Spleen (tissue), 11 donors: ENCODE results near the gene FLOT1. TPM values are rescaled to one million over a fixed set of nuclear protein-coding genes. Genes with fewer than 3 reads are reported as not detected.

Experiments
- DNase-seq: peaks from one replicate; pipeline ENCODE4 v3.0.0-alpha.2; 2020
- H3K27ac ChIP-seq, 8 donors: fragments of 200-600 bp; sonication (generic) in 7 of 8; 1 replicate in 4 of 8; 2 replicates in 4 of 8; pipeline versions ENCODE4 v1.5.0 to v1.8.0; 2016 to 2021; ENCODE audit warnings: inconsistent platforms in 4 of 8, mild to moderate bottlenecking in 4 of 8, moderate library complexity in 1 of 8
- H3K27me3 ChIP-seq, 7 donors: fragments of 200-600 bp; sonication (generic) in 6 of 7; replicated peaks in 1 of 7; 1 replicate in 4 of 7; 2 replicates in 3 of 7; pipeline versions ENCODE4 v1.5.0 to v1.8.0; 2016 to 2021; ENCODE audit warnings: inconsistent platforms in 3 of 7, mild to moderate bottlenecking in 1 of 7
- H3K36me3 ChIP-seq, 6 donors: fragments of 200-600 bp; sonication (generic) in 5 of 6; 1 replicate in 4 of 6; 2 replicates in 2 of 6; pipeline versions ENCODE4 v1.5.0 to v1.8.0; 2016 to 2021; ENCODE audit warnings: inconsistent platforms in 2 of 6
- H3K4me1 ChIP-seq, 6 donors: fragments of 200-600 bp; sonication (generic) in 5 of 6; 1 replicate in 3 of 6; 2 replicates in 3 of 6; pipeline versions ENCODE4 v1.5.0 to v1.8.0; 2016 to 2021; ENCODE audit warnings: inconsistent platforms in 3 of 6
- H3K4me3 ChIP-seq, 8 donors: fragments of 200-600 bp; sonication (generic) in 7 of 8; 1 replicate in 4 of 8; 2 replicates in 4 of 8; pipeline versions ENCODE4 v1.5.0 to v1.8.0; 2016 to 2021; ENCODE audit warnings: inconsistent platforms in 4 of 8, mild to moderate bottlenecking in 4 of 8, moderate library complexity in 2 of 8
- H3K9me3 ChIP-seq, 8 donors: fragments of 200-600 bp; sonication (generic) in 7 of 8; 1 replicate in 4 of 8; 2 replicates in 4 of 8; pipeline versions ENCODE4 v1.5.0 to v1.8.0; 2016 to 2021; ENCODE audit warnings: inconsistent platforms in 4 of 8
- POLR2A ChIP-seq, 3 donors: fragments of 450-650 bp; IDR thresholded peaks; one replicate each; pipeline ENCODE4 v1.5.1; 2017; ENCODE audit warnings: antibody characterized with exemption in 3 of 3, mild to moderate bottlenecking in 1 of 3
- POLR2AphosphoS5 ChIP-seq, 3 donors: sonication (generic); formaldehyde crosslinking; IDR thresholded peaks; one replicate each; pipeline ENCODE4 v1.5.1; 2017; ENCODE audit warnings: antibody characterized with exemption in 3 of 3
- WGBS, 5 donors: extraction: QIAGEN DNeasy Blood & Tissue Kit in 3 of 5; methylation state at CpG; one replicate each; pipeline versions ENCODE4 v1.1.5 to v1.1.7; 2013 to 2018; 5-methylcytosine and 5-hydroxymethylcytosine counted together
- intact Hi-C: fragments of 100-400 bp; cut with DNase I; formaldehyde crosslinking; loops from one replicate; pipeline ENCODE4 v1.15.0; 2023; ENCODE audit warnings: low total_unique reads
- polyA plus RNA-seq, 3 donors: library from polyadenylated mRNA; stranded (reverse); fragments of 200-250 nt; gene quantifications; one replicate each; pipeline ENCODE4 v1.2.1, GENCODE V29; 2013
- total RNA-seq, 7 donors: library from RNA; depleted of rRNA in 3 of 7; stranded (reverse); fragments of >200 nt in 3 of 7; fragmentation: NEBNext Ultra II Directional in 4 of 7; extraction: Animal tissue kit (Norgen Biotek cat#: 25700) in 4 of 7; gene quantifications; one replicate each; pipeline versions ENCODE4 v1.1.0 to v1.2.1, GENCODE V29; 2016 to 2021
- TF ChIP-seq, protein P1 (sequence below), 11 experiments: fragments of 200-600 bp in 7 of 11; fragments of 450-650 bp in 4 of 11; sonication (generic) in 4 of 11; IDR thresholded peaks in 8 of 11; conservative IDR thresholded peaks in 3 of 11; 1 replicate in 7 of 11; 2 replicates in 4 of 11; pipeline versions ENCODE4 v1.4.0 to v1.8.0; 2016 to 2021; ENCODE audit warnings: antibody characterized with exemption in 11 of 11, inconsistent platforms in 4 of 11, mild to moderate bottlenecking in 1 of 11
- donor health status: healthy with polysubstance abuse.
- donor health status: DM: no; HTN: no; CAD: no; lungs with moderate emphysema.
- donor health status: DM: no; HTN: no; CAD: no.
- donor health status: Bipolar disorder and iron deficiency.
- donor health status: healthy.
- donor health status: DM: no; HTN: no; CAD: no.
- donor health status: DM: yes; HTN: yes; CAD: no.

The FLOT1 gene
- total and polyA plus RNA-seq, 10 donors = 116 to 205 (median 165) TPM

DNA sequence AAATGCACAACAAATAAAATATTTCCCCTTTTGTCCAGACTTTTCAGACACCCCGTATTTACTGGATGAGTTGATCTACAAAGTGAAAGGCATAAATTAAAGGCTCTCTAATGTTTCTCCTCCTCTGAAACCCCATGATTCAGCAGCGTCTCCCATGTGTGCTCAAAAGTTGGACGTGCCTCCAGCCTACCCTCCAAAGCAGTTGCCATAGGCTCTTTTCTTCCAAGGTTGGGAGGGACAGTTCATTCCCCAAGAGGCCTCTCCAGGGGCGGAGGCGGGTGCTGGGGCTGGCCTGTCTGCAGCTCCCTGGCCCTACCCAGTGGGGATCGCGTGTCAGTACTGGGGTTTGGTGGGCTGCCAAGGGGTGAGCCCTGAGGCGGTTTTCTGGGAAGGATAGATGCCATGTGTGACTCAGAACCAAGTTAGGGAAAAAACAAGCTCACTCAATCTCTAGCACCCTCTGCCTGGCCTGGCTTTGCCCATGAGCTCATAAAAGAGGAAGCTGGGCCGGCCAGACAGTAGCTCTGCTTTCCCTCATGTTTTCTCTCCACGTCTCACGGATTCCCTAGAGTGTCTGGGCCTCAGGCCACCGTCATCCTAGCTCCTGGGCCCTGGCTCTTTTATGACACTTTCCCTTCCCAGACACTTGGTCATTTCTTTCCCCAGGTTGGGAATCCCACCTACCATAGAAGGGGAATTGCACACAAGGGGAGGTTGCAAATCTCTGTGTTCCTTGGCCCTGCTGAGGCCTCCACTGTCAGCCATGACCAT lies 9.9 kb upstream of the FLOT1 start:
- DNase-seq = peak; percentile 82
- WGBS, 5 donors = 43 to 66% (median 54%) methylated on average over 12 of the region's 12 CpGs
- intact Hi-C loops = no loop called here
- H3K27ac ChIP-seq = peak overlapping the region; percentile 45 to 68 (median 56)
- no peaks in the 10 kb centered on the region for H3K36me3 ChIP-seq
- no peaks in the 10 kb centered on the region for H3K27me3 ChIP-seq
- H3K4me3 ChIP-seq = no peak overlapping the region
- H3K9me3 ChIP-seq = no peaks in the 10 kb centered on the region
- TF ChIP-seq POLR2AphosphoS5 (IDR thresholded peaks at IDR 0.05) (peak in 2 of 3 donors; percentile 53 to 69), POLR2A (IDR thresholded peaks at IDR 0.05) (no peak)
- TF ChIP-seq, protein P1, sequence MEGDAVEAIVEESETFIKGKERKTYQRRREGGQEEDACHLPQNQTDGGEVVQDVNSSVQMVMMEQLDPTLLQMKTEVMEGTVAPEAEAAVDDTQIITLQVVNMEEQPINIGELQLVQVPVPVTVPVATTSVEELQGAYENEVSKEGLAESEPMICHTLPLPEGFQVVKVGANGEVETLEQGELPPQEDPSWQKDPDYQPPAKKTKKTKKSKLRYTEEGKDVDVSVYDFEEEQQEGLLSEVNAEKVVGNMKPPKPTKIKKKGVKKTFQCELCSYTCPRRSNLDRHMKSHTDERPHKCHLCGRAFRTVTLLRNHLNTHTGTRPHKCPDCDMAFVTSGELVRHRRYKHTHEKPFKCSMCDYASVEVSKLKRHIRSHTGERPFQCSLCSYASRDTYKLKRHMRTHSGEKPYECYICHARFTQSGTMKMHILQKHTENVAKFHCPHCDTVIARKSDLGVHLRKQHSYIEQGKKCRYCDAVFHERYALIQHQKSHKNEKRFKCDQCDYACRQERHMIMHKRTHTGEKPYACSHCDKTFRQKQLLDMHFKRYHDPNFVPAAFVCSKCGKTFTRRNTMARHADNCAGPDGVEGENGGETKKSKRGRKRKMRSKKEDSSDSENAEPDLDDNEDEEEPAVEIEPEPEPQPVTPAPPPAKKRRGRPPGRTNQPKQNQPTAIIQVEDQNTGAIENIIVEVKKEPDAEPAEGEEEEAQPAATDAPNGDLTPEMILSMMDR (IDR thresholded peaks at IDR 0.05 in 8 of 11, conservative IDR thresholded peaks at IDR 0.05 in 3 of 11) = no peak
- peaks cover 5 to 55% (median 11%) of the 10 kb centered on the region in 6 donors for H3K4me1 ChIP-seq

DNA sequence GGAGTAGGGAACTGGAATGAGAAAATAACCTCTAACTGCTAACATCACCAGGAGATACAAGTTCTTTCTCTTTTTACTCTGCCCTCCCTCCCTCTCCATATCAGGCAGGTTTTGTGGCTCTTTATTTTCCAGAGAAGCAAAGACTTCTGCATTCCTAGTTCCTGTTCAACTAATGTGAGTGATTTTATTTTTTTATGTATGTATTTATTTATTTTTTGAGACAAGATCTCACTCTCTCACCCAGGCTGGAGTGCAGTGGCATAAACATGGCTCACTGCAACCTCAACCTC lies 7.8 kb upstream of the FLOT1 start:
- TF ChIP-seq POLR2A (IDR thresholded peaks at IDR 0.05) (no peak), POLR2AphosphoS5 (IDR thresholded peaks at IDR 0.05) (no peak)
- TF ChIP-seq, protein P1 (IDR thresholded peaks at IDR 0.05 in 8 of 11, conservative IDR thresholded peaks at IDR 0.05 in 3 of 11) = no peak
- intact Hi-C loops = no loop called here
- Histone ChIP-seq H3K4me1 (peaks cover 5 to 53% (median 12%) of the 10 kb centered on the region in 6 donors), H3K27me3 (no peaks in the 10 kb centered on the region), H3K27ac (peak overlapping the region in 3 of 8 donors; percentile 47 to 68 (median 68)), H3K4me3 (no peak overlapping the region), H3K36me3 (no peaks in the 10 kb centered on the region), H3K9me3 (no peaks in the 10 kb centered on the region)
- DNase-seq = no peak

DNA sequence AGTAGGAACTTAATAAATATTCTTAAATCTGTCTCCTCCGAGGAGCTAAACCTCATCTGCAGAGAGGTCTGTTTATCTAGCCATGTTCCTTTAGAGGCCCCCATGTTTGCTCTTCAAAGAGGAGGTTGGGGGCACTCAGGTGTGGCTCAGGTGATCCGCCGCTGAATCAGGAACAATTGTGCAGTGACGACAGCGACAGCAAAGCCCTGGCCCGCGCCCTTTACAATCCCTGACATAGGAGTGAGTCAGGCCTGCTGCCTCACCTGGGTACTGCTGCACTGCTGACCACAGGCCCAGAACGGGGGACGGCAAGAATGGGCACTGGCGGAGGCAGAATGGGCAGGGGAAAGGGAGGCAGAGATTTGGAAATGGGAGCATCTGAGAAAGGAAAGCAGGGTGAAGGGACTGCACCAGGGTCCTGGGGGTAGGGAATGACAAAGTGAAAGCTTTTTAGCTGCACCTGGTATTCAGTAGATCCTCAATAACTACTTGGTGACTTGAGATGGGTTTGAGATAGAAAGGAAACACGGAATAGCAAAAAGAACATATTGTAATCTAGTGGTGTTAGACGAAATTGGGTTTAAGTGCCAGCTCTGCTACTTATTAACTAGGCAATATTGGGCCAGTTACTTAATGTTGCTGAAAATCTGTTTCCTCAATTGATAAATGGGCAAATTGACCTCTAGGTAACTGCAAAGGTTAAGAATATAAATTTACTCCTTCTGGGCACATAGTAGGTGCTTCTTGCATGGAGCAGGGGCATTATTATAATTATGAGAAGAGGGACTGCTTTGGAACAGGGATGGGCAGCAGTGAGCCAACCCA lies 7.3 kb upstream of the FLOT1 start:
- DNase-seq = no peak
- whole genome bisulfite sequencing, 5 donors = 89 to 95% (median 89%) methylated on average over 12 of the region's 12 CpGs
- TF ChIP-seq POLR2AphosphoS5 (IDR thresholded peaks at IDR 0.05) = no peak
- TF ChIP-seq, protein P1 (IDR thresholded peaks at IDR 0.05 in 8 of 11, conservative IDR thresholded peaks at IDR 0.05 in 3 of 11) = no peak
- TF ChIP-seq POLR2A (IDR thresholded peaks at IDR 0.05) = no peak

More for the DNA sequence above, 7.3 kb upstream of the FLOT1 start:
- Histone ChIP-seq H3K4me1 (peaks cover 8 to 59% (median 12%) of the 10 kb centered on the region in 6 donors), H3K36me3 (no peaks in the 10 kb centered on the region), H3K27ac (peak overlapping the region in 5 of 8 donors; percentile 36 to 68 (median 59)), H3K4me3 (no peak overlapping the region), H3K9me3 (no peaks in the 10 kb centered on the region), H3K27me3 (no peaks in the 10 kb centered on the region)
- intact Hi-C loops = loop anchor here (5.0 to 10.0 kb wide), 2 partner anchors 128 to 335 kb away; no protein-coding TSS in a partner anchor
